Renal pelvis (tissue), 12 donors: ENCODE measurements around the gene SRY. TPM values are rescaled to one million over a fixed set of nuclear protein-coding genes. Genes with fewer than 3 reads are reported as not detected.
"Not testable (repeated sequence)": the region's sequence is repeated elsewhere in the genome, so short reads cannot be mapped to it uniquely, and the experiment has no call there.

Source experiments
- DNase-seq: peaks from one replicate; pipeline ENCODE4 v3.0.0-alpha.2; 2013
- long read RNA-seq, 16 experiments: transcript quantifications; one replicate each; lab custom pipeline, GENCODE V29; 2026
- polyA plus RNA-seq, 3 donors: library from polyadenylated mRNA; unstranded; fragments of 120-200 nt; gene quantifications; one replicate each; pipeline ENCODE4 v1.2.1, GENCODE V29; 2013; ENCODE audit not compliant: insufficient read length in 3 of 3

Gene SRY
- polyA plus RNA-seq: 1 to 10 TPM in 2 of 3 donors, not detected in 1; 2.1 to 2.8 TPM
- long read RNA-seq, donor 1, partial matches to known transcripts: 0 of 3 reads
- long read RNA-seq, donor 1, other reads (novel, unspliced or antisense): 0 of 3 reads
- long read RNA-seq, donor 2, partial matches to known transcripts: 0 of 1 reads
- long read RNA-seq, donor 2, other reads (novel, unspliced or antisense): 0 of 1 reads
- long read RNA-seq, donor 3, partial matches to known transcripts: 0 of 1 reads
- long read RNA-seq, donor 3, other reads (novel, unspliced or antisense): 0 of 1 reads
- long read RNA-seq, donor 4: 0 reads
- long read RNA-seq, donor 5: 0 reads
- long read RNA-seq, donor 6: 0 reads
- long read RNA-seq, donor 7: 0 reads
- long read RNA-seq, donor 8: 0 reads
- long read RNA-seq, donor 9, partial matches to known transcripts: 0 of 2 reads
- long read RNA-seq, donor 9, other reads (novel, unspliced or antisense): 0 of 2 reads
- long read RNA-seq, donor 10, partial matches to known transcripts: 0 of 1 reads
- long read RNA-seq, donor 10, other reads (novel, unspliced or antisense): 0 of 1 reads
- long read RNA-seq, donor 11: 0 reads
- long read RNA-seq, donor 12: 0 reads
- long read RNA-seq, donor 13, partial matches to known transcripts: 0 of 2 reads
- long read RNA-seq, donor 13, other reads (novel, unspliced or antisense): 0 of 2 reads
- long read RNA-seq, donor 14: 0 reads
- long read RNA-seq, donor 15, partial matches to known transcripts: 0 of 2 reads
- long read RNA-seq, donor 15, other reads (novel, unspliced or antisense): 0 of 2 reads
- long read RNA-seq, donor 16, transcript SRY-201 (1 exons, 845 nt): major isoform, 8 of 8 reads
- long read RNA-seq, donor 16, partial matches to known transcripts: 0 of 8 reads
- long read RNA-seq, donor 16, other reads (novel, unspliced or antisense): 0 of 8 reads

- DNase-seq: no peak
These were observed at the start of gene SRY for GRCh38 chrY:2787600-2787999. Gene SRY (minus strand): TSS chrY:2787682. CDS start chrY:2787603, 79 bp downstream.

DNA sequence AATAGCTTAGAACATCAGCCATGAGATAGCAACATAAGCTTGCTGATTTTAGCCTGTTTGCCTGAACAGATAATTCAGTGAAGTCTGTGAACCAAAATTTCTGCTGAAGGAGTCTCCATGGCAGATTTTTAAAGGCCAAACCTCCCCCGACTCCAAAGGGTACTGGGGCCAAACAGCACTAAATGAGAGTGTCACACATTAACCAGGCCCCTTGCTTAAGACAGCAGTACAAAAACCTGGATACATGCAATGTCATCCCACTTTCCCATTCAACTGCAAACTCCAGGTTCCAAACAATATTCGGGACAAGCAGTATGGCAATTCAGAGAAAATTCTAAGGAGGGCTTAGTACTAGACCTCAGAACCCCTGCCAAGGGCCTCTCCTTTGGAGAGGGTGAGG, 49.6 kb upstream of the SRY start:
- DNase-seq: no peak

DNA sequence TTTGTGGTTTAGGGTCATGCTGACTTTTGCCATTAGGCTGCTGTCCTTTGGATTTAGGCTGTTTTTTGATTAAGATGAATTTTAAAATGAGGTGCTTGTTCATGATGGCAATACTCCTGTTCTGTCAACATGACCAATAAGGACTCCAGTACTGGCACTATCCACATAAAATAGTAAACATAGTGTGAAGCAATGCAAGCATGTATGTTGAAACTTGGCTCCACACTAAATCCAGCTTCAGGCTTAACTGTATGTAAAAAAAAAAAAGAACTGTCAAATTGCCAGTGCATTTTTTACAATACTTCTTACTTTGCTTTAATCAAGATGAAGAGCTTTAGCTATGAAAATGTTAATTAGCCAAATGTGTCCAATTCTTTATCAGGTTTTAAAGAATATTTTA, 47.7 kb upstream of the SRY start:
- no peak for DNase-seq

GRCh38 chrY:2828497-2828896, 41.0 kb upstream of the SRY start:
- DNase-seq: no peak

- DNase-seq: no peak
These were observed 37.0 kb upstream of the SRY start for GRCh38 chrY:2824471-2824870.

DNA sequence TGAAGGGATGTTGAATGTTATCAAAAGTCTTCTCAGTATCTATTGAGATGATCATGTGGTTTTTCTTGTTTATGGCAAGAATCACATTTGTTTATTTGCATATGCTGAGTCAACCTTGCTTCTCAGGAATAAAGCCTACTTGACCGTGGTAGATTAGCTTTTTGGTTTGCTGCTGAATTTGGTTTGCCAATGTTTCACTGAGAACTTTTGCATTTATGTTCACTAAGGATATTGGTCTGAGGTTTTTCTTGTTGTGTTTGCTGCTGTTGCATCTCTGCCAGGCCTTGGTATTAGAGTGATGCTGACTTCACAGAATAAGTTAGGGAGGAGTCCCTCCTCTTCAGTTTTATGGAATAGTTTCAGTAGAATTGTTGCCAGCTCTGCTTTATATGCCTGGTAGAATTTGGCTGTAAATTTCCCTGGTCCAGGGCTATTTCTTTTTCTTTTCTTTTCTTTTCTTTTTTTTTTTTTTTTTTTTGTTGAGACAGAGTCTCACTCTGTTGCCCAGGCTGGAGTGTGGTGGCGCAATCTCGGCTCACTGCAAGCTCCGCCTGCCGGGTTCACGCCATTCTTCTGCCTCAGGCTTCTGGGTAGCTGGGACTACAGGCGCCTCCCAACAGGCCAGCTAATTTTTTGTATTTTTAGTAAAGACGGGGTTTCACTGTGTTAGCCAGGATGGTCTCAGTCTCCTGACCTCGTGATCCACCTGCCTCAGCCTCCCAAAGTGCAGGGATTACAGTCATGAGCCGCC, 29.8 kb upstream of the SRY start:
- DNase-seq: not testable (repeated sequence)

DNA sequence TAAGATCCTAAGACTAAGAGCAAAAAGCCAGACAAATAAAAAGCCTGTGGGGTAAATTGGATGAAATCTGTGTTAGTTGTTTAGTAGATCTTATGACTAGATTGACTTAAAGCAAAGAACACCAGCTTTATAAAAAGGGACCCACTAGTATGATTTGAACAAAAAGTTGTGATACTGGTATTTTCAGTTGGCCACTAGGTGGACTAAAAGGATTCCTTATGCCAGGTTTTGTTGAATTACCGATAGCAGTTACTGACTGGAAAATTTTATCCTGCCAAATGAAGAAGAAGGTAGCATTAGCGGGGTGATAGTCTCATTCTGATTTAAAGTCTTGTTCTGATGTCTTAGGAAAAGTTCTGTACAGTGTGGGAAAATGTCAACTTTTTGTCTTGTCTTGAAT, 12.8 kb upstream of the SRY start:
- no peak for DNase-seq

GRCh38 chrY:2797991-2798390, 10.5 kb upstream of the SRY start:
- DNase-seq: no peak

- DNase-seq: no peak
These were observed 9.6 kb upstream of the SRY start for GRCh38 chrY:2796977-2797523.

- no peak for DNase-seq
These were observed 2.3 kb upstream of the SRY start for GRCh38 chrY:2789756-2790155.

- no peak for DNase-seq
These were observed 488 bp downstream of the SRY start for GRCh38 chrY:2786876-2787512.

Other genes starting within 250 kb of the SRY start
- gene RPS4Y1, start 53.9 kb upstream of the SRY start, polyA plus RNA-seq: 100 to 1,000 TPM in 2 of 3 donors, 1 to 10 TPM in 1; 2.5 to 662 (median 641) TPM
- 10 to 100 TPM in 2 of 3 donors, not detected in 1; 13.2 to 15.4 TPM for gene ZFY, start 147.7 kb upstream of the SRY start, polyA plus RNA-seq